HG02938 (cell line): ENCODE results near the gene ZNF185.

Source experiments
- ATAC-seq: cut with Tn5 transposase; IDR thresholded peaks from one replicate; pipeline ENCODE4 v1.9.1; 2021; ENCODE audit warnings: mild to moderate bottlenecking, moderate library complexity; ENCODE audit not compliant: unreplicated experiment

Gene ZNF185

GRCh38 chrX:152897222-152898131 lies at the start of gene ZNF185:
Gene ZNF185, plus strand, starts transcription at chrX:152898067. Its CDS starts 16,423 bp downstream, at chrX:152914490.
- ATAC-seq: no peak

- no peak for ATAC-seq
Observed at GRCh38 chrX:152850465-152850864, 47.4 kb upstream of the ZNF185 start.

GRCh38 chrX:152853986-152854385 lies 43.9 kb upstream of the ZNF185 start:
- ATAC-seq: no peak

GRCh38 chrX:152861116-152861515 lies 36.8 kb upstream of the ZNF185 start:
- no peak for ATAC-seq

GRCh38 chrX:152861826-152862225 lies 36.0 kb upstream of the ZNF185 start:
- no peak for ATAC-seq

- ATAC-seq: no peak
Observed at GRCh38 chrX:152865232-152865920, 32.5 kb upstream of the ZNF185 start.

GRCh38 chrX:152866386-152866785 lies 31.5 kb upstream of the ZNF185 start:
- no peak for ATAC-seq

- ATAC-seq: no peak
Observed at GRCh38 chrX:152869972-152870371, 27.9 kb upstream of the ZNF185 start.

GRCh38 chrX:152871260-152871659 lies 26.6 kb upstream of the ZNF185 start:
- no peak for ATAC-seq

- no peak for ATAC-seq
Observed at GRCh38 chrX:152872522-152872921, 25.3 kb upstream of the ZNF185 start.

GRCh38 chrX:152873361-152873760 lies 24.5 kb upstream of the ZNF185 start:
- ATAC-seq: no peak

GRCh38 chrX:152876931-152877840 lies 20.7 kb upstream of the ZNF185 start:
- no peak for ATAC-seq

GRCh38 chrX:152878976-152879755 lies 18.7 kb upstream of the ZNF185 start:
- ATAC-seq: no peak

- ATAC-seq: no peak
Observed at GRCh38 chrX:152881289-152881688, 16.6 kb upstream of the ZNF185 start.

- no peak for ATAC-seq
Observed at GRCh38 chrX:152884171-152884570, 13.7 kb upstream of the ZNF185 start.

GRCh38 chrX:152886716-152887115 lies 11.2 kb upstream of the ZNF185 start:
- no peak for ATAC-seq

- no peak for ATAC-seq
Observed at GRCh38 chrX:152892499-152892898, 5.4 kb upstream of the ZNF185 start.

- no peak for ATAC-seq
Observed at GRCh38 chrX:152892999-152893891, 4.6 kb upstream of the ZNF185 start.

GRCh38 chrX:152893980-152894610 lies 3.8 kb upstream of the ZNF185 start:
- ATAC-seq: no peak
